NCI-H2107 treated with DMSO at 0.1 percent for 48 hours (cell line): Measurements from ENCODE around the gene DUOX2.
"Not testable (repeated sequence)": the region's sequence is repeated elsewhere in the genome, so short reads cannot be mapped to it uniquely, and the experiment has no call there.

Experiments used
- DNase-seq: peaks from one replicate; lab custom pipeline; 2025; ENCODE audit not compliant: unreplicated experiment; lab: John Stamatoyannopoulos, UW

Gene DUOX2

DNA sequence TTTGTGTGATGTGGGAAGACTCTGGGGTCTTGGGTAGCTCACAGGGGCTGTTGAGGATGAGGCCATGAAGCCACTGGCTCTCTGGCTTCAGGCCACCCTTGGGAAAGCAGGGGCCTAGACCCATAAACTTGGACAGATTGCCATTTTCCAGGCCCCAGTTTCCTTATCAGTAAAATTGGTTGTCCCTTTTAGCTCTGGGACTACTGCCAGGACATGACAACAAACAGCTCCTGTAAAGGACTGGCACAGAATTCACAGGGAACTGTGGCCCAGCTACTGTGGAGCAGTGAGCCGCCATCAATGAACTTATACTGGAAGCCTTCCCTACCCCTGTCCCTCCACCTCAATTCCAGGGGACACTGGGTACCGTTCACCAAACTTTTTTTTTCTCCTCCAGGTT, 36.6 kb downstream of the DUOX2 start:
- not testable (repeated sequence) for DNase-seq

DNA sequence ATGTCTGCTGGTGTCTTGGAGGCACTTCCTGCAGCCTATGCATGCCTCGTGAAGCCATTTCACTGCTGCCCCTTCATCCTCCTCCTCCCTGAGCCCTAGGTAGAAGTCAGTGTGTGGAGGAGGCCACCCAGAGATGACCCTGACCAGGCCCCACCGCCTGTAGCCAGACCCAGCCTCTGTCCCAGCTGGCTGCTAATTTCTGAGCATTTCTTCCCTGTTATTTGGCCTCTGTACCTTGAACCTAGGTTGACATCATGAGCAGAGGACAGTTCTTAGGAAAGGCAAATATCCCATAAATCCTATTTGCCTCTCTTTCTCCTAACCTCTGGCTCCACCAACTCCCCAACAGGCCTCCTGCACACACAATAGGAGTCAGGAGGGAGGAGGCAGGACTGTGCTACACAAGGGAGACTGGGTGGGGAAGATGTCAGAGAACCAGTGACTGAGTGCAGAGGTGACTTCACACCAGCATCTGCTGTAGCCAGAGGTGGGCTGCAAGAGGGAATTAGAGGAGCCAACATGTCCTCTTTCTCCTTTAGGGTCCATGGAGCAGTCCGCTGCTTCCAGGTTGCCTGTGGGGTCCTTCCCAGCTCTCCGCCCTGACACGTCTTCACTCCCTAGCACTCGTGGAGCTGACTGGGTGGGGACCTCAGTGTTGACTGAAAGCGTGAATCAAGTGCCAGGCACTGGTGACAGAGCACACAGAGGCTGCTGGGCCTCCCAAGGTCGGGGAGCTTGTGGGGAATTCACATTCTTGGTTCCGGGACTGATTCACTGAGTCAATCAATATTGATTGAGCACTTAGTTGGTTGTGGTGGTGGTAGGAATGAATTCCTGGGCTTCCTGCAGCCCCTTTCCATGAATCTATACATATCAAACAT, 38.3 kb downstream of the DUOX2 start:
- not testable (repeated sequence) for DNase-seq

DNA sequence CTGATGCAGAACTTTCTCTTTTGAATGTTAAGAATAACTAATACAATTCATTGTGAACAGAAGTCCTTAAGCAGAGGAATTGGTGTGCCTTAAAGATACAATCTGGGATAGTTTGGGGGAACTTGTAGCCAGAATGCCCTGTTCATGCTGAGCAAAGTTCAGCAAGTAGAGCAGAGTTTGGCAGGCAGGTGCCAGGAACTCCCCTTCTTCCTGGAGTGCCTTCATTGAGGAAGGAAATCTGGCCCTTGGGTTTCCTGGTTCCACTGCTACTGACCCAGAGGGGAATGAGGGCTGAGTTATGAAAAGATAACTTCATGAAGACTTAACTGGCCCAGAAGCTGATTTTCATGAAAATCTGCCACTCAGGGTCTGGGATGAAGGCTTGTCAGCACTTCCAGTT, 40.4 kb downstream of the DUOX2 start:
- not testable (repeated sequence) for DNase-seq

DNA sequence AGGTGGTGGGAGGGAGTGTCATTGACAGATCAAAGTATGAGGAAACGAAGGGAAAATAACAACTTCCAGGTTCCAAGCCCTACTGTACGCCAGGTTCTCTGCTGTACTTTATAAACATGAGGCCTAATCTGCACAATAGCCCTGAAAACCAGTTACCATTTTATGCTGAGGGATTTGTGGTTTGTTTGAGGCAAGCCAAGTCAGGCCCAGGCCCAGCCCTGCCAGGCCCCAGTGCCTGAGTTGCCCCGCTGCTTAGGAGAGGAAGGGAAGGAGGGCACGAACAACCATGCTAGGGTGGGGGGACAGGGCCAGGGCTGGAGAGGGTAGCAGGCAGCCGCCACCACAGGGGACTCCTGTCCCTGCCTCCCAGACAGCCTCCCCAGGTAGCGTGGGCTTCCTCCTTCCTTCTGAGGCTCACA, 44.0 kb downstream of the DUOX2 start:
- DNase-seq: not testable (repeated sequence)

DNA sequence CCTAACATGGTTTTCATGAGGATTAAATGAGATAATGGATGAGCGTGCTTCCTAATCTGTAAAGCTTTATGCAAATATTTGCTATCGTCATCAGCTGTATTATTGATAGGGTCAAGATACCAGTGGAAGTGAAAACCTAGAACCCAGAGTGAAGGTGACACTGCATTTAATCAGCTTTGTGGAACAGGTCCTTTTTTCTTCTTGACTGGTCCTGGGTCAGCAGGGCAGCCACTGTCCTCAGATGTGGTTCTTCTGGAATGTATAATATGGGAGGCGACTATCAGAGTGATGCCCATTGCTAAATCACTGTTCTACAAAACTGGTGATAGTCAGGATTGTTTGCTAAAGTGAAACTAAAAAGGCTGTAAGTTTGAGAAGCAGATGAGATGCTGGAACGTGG, 49.6 kb downstream of the DUOX2 start:
- no peak for DNase-seq

DNA sequence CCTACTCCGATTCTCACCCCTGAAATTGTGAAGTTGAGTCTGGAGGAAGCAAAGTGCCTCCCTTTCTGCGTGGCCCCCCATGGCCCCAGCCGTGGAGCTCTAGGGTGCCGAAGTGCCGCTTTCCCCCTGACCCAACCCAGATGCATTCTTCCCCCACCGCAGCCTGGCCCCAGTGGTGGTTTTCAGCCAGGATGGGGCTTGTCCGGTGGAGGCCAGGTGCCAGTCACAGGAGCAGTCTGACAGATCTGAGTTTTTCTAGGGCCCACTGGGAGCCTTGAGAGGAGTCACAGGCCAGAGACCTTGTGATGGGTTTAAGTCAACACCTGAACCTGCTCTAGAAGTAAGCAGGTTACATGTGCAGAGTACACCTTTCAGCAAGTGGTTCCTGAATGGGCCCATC, 51.7 kb downstream of the DUOX2 start:
- DNase-seq: not testable (repeated sequence)

DNA sequence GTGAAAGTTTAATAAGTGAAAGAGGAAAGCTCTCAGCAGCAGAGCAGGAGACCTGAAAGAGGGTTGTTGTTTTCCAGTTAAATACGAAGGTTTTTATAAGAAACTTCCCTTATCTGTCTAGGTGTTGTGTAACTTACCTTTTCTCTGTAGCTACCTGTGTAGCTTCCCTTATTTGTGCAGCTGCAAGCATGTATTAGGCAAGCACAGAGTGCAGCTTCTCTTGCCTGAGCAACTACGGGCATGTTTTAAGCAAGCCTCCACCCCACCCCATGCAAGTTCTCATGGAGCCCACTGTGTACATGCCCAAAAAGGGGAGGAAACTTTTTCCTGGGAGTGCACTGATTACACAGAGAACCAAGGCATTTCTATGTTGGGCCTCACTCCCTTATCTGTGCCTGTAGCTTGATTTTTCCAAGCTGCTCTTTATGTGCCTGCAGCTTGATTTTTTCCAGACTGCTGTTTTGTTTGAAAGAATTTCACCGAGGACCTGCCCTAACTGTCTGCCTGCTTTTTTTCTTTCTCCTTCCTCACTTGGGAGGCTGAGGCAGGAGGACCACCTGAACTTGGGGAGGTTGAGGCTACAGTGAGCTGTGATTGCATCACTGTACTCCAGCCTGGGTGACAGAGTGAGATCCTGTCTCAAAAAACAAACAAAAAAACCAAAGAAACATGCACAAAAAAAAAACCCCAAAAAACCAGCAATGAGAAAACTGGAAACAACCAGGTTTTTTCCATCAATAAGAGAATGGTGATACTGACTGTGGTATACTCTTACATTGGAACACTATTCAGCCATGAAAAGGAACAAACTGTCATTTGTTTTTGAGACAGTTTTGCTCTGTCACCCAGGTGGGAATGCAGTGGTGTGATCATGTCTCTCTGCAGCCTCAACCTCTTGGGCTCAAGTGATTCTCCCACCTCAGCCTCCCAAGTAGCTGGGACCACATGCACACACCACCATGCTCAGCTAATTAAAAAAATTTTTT, 55.0 kb downstream of the DUOX2 start:
- not testable (repeated sequence) for DNase-seq

DNA sequence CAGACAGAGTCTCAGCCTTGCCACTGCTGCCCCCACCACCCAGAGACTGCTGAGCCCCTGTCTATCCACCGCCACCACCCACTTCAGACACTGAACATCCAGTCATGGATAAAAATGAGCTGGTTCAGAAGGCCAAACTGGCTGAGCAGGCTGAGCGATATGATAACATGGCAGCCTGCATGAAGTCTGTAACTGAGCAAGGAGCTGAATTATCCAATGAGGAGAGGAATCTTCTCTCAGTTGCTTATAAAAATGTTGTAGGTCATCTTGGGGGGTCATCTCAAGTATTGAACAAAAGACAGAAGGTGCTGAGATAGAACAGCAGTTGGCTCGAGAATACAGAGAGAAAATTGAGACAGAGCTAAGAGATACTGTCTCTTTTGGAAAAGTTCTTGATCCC, 61.3 kb downstream of the DUOX2 start:
- DNase-seq: not testable (repeated sequence)

DNA sequence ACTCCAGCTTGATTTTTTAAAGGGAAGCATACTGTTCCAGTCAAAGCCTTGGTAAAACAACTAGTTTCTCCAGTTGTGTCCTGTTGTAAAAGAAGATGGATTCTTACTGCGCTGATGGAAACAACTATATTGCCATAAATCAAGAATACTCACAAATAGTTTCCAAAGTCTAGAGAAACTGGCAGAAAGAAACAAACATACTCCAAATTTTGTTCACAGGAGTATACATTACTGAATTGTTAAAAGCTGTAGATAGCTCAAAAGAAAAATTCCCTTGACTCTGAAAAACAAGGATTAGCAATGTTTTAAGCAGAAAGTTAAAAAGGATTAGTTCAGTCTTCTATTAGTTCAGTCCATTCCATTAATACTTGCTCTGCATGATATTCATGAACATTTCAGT, 63.4 kb downstream of the DUOX2 start:
- DNase-seq: no peak

DNA sequence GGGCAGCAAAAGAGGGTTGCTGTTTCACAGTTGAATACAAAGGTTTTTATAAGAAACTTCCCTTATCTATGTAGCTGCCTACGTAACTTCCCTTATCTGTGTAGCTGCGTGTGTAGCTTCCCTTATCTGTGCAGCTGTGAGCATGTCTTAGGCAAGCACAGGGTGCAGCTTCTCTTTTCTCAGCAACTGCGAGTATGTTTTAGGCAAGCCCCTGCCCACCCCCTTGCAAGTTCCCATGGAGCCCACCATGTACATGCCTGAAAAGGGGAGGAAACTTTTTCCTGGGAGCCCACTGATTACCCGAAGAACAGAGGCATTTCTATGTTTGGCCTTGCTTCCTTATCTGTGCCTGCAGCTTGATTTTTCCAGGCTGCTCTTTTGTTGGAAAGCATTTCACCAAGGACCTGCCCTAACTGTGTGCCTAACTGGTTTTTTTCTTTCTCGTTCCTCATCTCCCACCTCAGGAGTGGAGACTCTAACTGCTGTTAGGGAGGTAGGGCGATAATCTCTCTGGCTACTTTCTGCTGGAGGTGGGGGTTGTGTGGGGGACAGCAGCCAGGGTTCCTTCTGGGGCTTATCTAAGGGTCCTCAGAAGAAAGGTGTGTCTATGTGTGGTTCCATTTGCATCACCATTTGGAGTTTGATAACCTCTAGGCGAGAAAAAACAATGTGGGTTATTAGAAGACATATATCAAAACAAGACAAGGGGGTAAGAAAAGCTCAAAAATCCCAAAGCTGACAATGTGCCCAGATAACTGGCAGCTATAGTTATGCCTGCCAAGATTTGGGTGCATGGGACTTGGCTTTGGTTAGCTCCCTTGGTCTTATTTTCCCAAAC, 65.0 kb downstream of the DUOX2 start:
- no peak for DNase-seq

DNA sequence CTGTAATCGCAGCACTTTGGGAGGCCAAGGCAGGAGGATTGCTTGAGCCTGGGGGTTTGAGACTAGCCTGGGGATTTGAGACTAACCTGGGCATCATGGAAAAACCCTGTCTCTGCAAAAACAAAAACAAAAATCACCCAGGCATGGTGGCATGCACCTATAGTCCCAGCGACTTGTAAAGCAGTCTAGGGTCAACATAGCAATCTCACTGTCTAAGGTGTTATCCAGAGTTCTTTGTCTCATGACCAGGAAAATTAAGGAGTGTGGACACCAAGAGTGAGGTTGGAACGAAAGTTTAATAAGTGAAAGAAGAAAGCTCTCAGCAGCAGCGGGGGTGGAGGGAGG, 65.6 kb downstream of the DUOX2 start:
- DNase-seq: not testable (repeated sequence)

DNA sequence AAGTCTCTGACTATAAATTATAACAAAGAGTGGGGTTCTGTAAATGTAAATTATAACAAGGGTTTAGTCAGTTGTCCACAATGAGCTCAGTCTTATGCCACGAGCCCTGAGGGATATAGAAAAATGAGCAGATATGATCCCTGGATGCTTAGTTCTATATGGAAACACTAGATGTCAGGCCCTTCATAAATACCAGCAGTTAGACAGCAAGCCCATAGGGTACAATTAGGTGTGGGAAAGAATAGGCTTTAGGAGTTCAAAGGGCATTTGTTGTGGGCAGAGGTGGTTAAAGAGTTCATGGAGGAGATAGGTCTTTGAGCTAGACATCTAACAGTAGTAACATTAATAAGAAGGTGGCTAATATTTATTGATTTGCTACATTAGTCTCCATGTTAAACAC, 69.7 kb downstream of the DUOX2 start:
- not testable (repeated sequence) for DNase-seq

DNA sequence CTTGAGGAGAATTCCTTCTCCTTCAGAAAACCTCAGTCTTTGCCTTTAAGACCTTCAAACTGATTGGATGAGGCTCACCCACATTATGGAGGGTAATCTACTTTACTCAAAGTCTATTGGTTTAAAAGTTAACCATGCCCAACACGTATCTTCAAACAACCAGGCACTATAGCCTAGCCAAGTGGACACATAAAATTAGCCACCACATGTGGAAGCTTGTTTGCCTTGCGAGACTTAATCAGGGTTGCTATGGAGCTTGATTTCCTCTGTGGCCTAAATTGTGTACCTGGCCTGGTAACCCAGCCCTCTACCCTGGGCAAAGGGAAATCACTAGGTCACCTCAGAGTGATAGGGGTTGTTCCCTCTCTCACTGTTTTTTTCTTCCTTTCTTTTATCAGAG, 71.1 kb downstream of the DUOX2 start:
- DNase-seq: not testable (repeated sequence)
